ENCODE results near the gene CHAT.
A peak's percentile ranks its signal among the peaks of the same experiment; 100 is the strongest.

Gene CHAT

DNA sequence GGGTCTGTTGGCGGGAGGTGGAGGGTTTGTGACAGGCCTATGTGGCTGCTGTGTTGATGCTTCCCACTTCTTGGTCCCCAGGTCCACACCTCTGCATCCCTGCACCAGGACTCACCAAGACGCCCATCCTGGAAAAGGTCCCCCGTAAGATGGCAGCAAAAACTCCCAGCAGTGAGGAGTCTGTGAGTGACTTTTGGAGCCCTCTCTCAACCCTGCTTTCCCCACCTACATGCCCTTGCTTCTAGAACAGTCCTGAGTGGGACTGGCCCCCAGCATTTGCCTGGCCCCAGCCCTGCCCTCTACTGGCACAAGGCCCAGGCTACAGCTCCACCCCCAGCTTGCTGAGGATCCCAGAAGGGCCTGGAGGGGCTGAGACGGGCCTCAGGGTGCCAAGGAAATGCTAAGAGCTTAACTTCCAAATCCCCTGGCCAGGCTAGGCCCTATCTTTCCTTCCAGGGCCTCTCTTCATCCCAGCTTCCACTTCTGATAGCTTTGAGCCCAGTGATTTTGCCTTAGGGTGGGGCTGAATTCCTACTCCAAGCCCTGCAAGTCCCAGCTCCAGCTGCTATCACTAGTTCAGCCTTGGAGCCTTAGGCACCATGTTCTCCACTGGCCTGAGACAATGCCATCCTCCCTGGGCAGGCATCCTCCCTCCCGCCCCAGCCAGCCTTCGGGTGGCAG lies 2.7 kb downstream of the CHAT start:
- no peak overlapping the region for H3K4me3 ChIP-seq (ENCODE audit: low read depth, low read length)
- no peak for DNase-seq (ENCODE audit: low read depth)
- TF ChIP-seq CTCF (IDR thresholded peaks at IDR 0.05; ENCODE audit: low read depth, low read length, missing control alignments): peak; percentile 5

DNA sequence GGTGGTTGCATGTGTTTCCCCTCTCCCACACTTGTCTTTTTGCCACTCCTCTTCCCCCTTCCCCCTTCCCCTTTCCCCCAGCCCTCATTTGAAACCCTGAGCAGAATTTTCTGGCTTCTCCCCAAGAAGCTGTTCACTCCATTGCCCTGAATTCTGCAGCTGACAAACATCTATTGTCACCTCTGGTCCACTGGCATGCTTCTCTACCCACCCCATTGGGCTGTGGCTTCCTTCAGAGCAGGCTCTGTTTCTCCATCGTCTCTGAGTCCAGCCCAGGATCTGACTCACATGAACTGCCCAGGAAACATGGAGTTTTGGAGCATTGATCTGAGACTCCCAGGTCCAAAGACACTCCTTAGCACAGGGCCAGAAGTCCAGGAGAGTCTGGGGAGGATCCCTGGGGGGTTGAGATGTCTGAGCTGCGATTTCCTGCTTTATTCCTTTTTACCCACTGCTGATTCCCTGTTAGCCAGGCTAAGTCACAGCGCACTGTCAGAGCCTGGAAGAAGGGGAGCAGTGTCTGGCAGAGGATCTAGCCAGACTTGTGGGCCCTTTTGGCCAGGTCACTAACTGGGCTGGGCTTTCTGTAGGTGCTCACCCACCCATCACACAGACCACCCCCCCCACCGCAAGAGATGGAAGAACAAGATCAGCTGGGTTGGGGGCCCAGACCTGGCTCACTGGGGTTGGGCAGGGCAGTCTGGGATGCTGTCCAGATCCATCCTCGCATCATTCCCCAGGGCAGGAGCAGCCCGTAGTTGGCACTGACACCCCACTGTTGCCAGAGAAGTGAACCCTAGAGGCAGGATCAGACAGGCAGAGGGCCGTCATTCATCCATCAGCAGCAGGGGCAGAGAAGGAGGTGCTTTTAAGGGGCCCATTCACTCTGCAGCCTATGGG lies 3.5 kb downstream of the CHAT start:
- no peak for DNase-seq (ENCODE audit: low read depth)
- no peak for TF ChIP-seq CTCF (IDR thresholded peaks at IDR 0.05; ENCODE audit: low read depth, low read length, missing control alignments)
- H3K4me3 ChIP-seq (ENCODE audit: low read depth, low read length): no peak overlapping the region

- TF ChIP-seq CTCF (IDR thresholded peaks at IDR 0.05; ENCODE audit: low read depth, low read length, missing control alignments): no peak
- no peak for DNase-seq (ENCODE audit: low read depth)
- no peak overlapping the region for H3K4me3 ChIP-seq (ENCODE audit: low read depth, low read length)
These were observed 5.0 kb downstream of the CHAT start for GRCh38 chr10:49618821-49619220.

DNA sequence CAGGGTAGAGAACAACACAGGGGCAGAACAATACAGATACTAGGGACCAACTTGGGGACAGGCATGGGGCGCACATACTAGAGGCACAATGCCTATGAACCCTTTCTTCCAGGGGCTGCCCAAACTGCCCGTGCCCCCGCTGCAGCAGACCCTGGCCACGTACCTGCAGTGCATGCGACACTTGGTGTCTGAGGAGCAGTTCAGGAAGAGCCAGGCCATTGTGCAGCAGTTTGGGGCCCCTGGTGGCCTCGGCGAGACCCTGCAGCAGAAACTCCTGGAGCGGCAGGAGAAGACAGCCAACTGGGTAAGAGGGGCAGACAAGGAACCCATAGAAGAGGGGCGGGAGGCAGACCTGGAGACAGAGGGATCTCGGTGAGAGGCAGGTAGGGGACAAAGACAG lies 5.8 kb downstream of the CHAT start:
- DNase-seq (ENCODE audit: low read depth): no peak
- TF ChIP-seq CTCF (IDR thresholded peaks at IDR 0.05; ENCODE audit: low read depth, low read length, missing control alignments): no peak

GRCh38 chr10:49620286-49620810 lies 6.5 kb downstream of the CHAT start:
- no peak for TF ChIP-seq CTCF (IDR thresholded peaks at IDR 0.05; ENCODE audit: low read depth, low read length, missing control alignments)
- no peak for DNase-seq (ENCODE audit: low read depth)
- no peak overlapping the region for H3K4me3 ChIP-seq (ENCODE audit: low read depth, low read length)

More for the DNA sequence above, 5.8 kb downstream of the CHAT start:
- H3K4me3 ChIP-seq (ENCODE audit: low read depth, low read length): no peak overlapping the region

- TF ChIP-seq CTCF (IDR thresholded peaks at IDR 0.05; ENCODE audit: low read depth, low read length, missing control alignments): no peak
- H3K4me3 ChIP-seq (ENCODE audit: low read depth, low read length): no peak overlapping the region
- no peak for DNase-seq (ENCODE audit: low read depth)
These were observed 7.1 kb downstream of the CHAT start for GRCh38 chr10:49620841-49621378.

Measured in GM12864 (cell line).